SH-SY5Y (cell line): ENCODE measurements around the gene ZNF396.

ENCODE experiments used
- GATA2 ChIP-seq: IDR thresholded peaks from 2 replicates; pipeline ENCODE4 v1.6.1; 2011; ENCODE audit warnings: mild to moderate bottlenecking, low read depth, low read length
- GATA3 ChIP-seq: IDR thresholded peaks from 2 replicates; pipeline ENCODE4 v1.6.1; 2011; ENCODE audit warnings: low read depth, mild to moderate bottlenecking, low read length, moderate library complexity

- TF ChIP-seq GATA2 (no peak), GATA3 (no peak)
Observed at GRCh38 chr18:35424356-35424755, 47.2 kb upstream of the ZNF396 start.
